Stimulated activated naive B cell treated with anti-CD40 and anti-IgM and Interleukin-4, amounts not matched to agents 10 μg/mL and 1 μg/mL and 100 μg/mL, for 72 hours (primary cell): ENCODE results near the gene MOB2.

Experiments used
- ATAC-seq, 2 donors: fragments of 150-1000 bp; cut with Tn5 transposase; replicated peaks; 2 replicates each; pipeline ENCODE4 v1.10.0; 2021; ENCODE audit warnings: moderate library complexity in 1 of 2
- DNase-seq: peaks from one replicate; pipeline ENCODE4 v3.0.0; 2021
- H3K27ac Mint-ChIP-seq: one replicate; pipeline ENCODE4 v1.8.0; 2022; ENCODE audit warnings: mild to moderate bottlenecking, mixed read lengths
- H3K27me3 Mint-ChIP-seq, 2 donors: one replicate each; pipeline ENCODE4 v1.8.0; 2022; ENCODE audit warnings: mixed read lengths in 2 of 2
- H3K36me3 Mint-ChIP-seq, 2 donors: one replicate each; pipeline ENCODE4 v1.8.0; 2022; ENCODE audit warnings: mixed read lengths in 2 of 2, mild to moderate bottlenecking in 1 of 2
- H3K4me1 Mint-ChIP-seq, 2 donors: one replicate each; pipeline ENCODE4 v1.8.0; 2022; ENCODE audit warnings: mixed read lengths in 2 of 2, mild to moderate bottlenecking in 1 of 2
- H3K4me3 Mint-ChIP-seq, 2 donors: one replicate each; pipeline ENCODE4 v1.8.0; 2022; ENCODE audit warnings: mild to moderate bottlenecking in 2 of 2, mixed read lengths in 2 of 2, moderate library complexity in 1 of 2
- H3K9me3 Mint-ChIP-seq, 2 donors: one replicate each; pipeline ENCODE4 v1.8.0; 2022; ENCODE audit warnings: mixed read lengths in 2 of 2, mild to moderate bottlenecking in 1 of 2

MOB2 gene

GRCh38 chr11:1493650-1494244, 7.2 kb upstream of the MOB2 start:
- H3K27ac Mint-ChIP-seq: no peak overlapping the region
- no peaks in the 10 kb centered on the region for H3K27me3 Mint-ChIP-seq
- no peak overlapping the region for H3K4me3 Mint-ChIP-seq
- H3K36me3 Mint-ChIP-seq: peaks cover 12 to 26% of the 10 kb centered on the region in 2 donors
- peaks cover 0 to 3% of the 10 kb centered on the region in 2 donors for H3K9me3 Mint-ChIP-seq
- peaks cover 46 to 66% of the 10 kb centered on the region in 2 donors for H3K4me1 Mint-ChIP-seq
- ATAC-seq: no peak
- no peak for DNase-seq

GRCh38 chr11:1491379-1491778, 4.8 kb upstream of the MOB2 start:
- no peak for DNase-seq
- Mint-ChIP-seq H3K27ac (no peak overlapping the region), H3K36me3 (peaks cover 6 to 7% of the 10 kb centered on the region in 2 donors), H3K9me3 (peaks cover 0 to 3% of the 10 kb centered on the region in 2 donors), H3K4me3 (no peak overlapping the region), H3K4me1 (peaks cover 36 to 62% of the 10 kb centered on the region in 2 donors), H3K27me3 (no peaks in the 10 kb centered on the region)
- no peak for ATAC-seq

GRCh38 chr11:1490651-1491050, 4.1 kb upstream of the MOB2 start:
- Mint-ChIP-seq H3K9me3 (peaks cover 0 to 1% of the 10 kb centered on the region in 2 donors), H3K4me3 (no peak overlapping the region), H3K27me3 (no peaks in the 10 kb centered on the region), H3K27ac (no peak overlapping the region), H3K36me3 (peaks cover 0 to 3% of the 10 kb centered on the region in 2 donors), H3K4me1 (peaks cover 34 to 63% of the 10 kb centered on the region in 2 donors)
- DNase-seq (no peak), ATAC-seq (no peak)

- no peak overlapping the region for H3K27ac Mint-ChIP-seq
Observed at GRCh38 chr11:1488575-1489180, 2.1 kb upstream of the MOB2 start.

GRCh38 chr11:1487851-1488574, 1.4 kb upstream of the MOB2 start:
- Mint-ChIP-seq H3K27me3 (no peaks in the 10 kb centered on the region), H3K36me3 (peaks cover 0 to 4% of the 10 kb centered on the region in 2 donors), H3K9me3 (no peaks in the 10 kb centered on the region), H3K4me1 (peaks cover 35 to 65% of the 10 kb centered on the region in 2 donors), H3K4me3 (no peak overlapping the region), H3K27ac (no peak overlapping the region)
- ATAC-seq (no peak), DNase-seq (no peak)

More at GRCh38 chr11:1488575-1489180, 2.1 kb upstream of the MOB2 start:
- DNase-seq (no peak), ATAC-seq (no peak)
- H3K9me3 Mint-ChIP-seq: peaks cover 0 to under 1% of the 10 kb centered on the region in 2 donors
- no peaks in the 10 kb centered on the region for H3K27me3 Mint-ChIP-seq
- peaks cover 1 to 4% of the 10 kb centered on the region in 2 donors for H3K36me3 Mint-ChIP-seq
- no peak overlapping the region for H3K4me3 Mint-ChIP-seq
- H3K4me1 Mint-ChIP-seq: peaks cover 34 to 65% of the 10 kb centered on the region in 2 donors

- H3K27me3 Mint-ChIP-seq: no peaks in the 10 kb centered on the region
- H3K4me3 Mint-ChIP-seq: no peak overlapping the region
- DNase-seq: no peak
- no peaks in the 10 kb centered on the region for H3K9me3 Mint-ChIP-seq
- H3K4me1 Mint-ChIP-seq: peaks cover 28 to 59% of the 10 kb centered on the region in 2 donors
- H3K27ac Mint-ChIP-seq: peak overlapping the region; percentile 65
- H3K36me3 Mint-ChIP-seq: peaks cover 3 to 4% of the 10 kb centered on the region in 2 donors
- ATAC-seq: peak; percentile 51 to 75
Observed at GRCh38 chr11:1487091-1487850, 692 bp upstream of the MOB2 start.

GRCh38 chr11:1485504-1485885, 1.1 kb downstream of the MOB2 start:
- no peak for ATAC-seq
- H3K27ac Mint-ChIP-seq: peak overlapping the region; percentile 62
- H3K9me3 Mint-ChIP-seq: no peaks in the 10 kb centered on the region
- H3K4me3 Mint-ChIP-seq: no peak overlapping the region
- peaks cover 28 to 58% of the 10 kb centered on the region in 2 donors for H3K4me1 Mint-ChIP-seq
- H3K27me3 Mint-ChIP-seq: no peaks in the 10 kb centered on the region
- peaks cover 3 to 4% of the 10 kb centered on the region in 2 donors for H3K36me3 Mint-ChIP-seq
- DNase-seq: no peak

GRCh38 chr11:1484695-1485503, 1.7 kb downstream of the MOB2 start:
- peaks cover 28 to 57% of the 10 kb centered on the region in 2 donors for H3K4me1 Mint-ChIP-seq
- H3K27ac Mint-ChIP-seq: peak overlapping the region; percentile 80
- H3K36me3 Mint-ChIP-seq: peaks cover 3 to 8% of the 10 kb centered on the region in 2 donors
- no peaks in the 10 kb centered on the region for H3K9me3 Mint-ChIP-seq
- DNase-seq: no peak
- H3K4me3 Mint-ChIP-seq: no peak overlapping the region
- no peak for ATAC-seq
- no peaks in the 10 kb centered on the region for H3K27me3 Mint-ChIP-seq

- peaks cover 4 to 10% of the 10 kb centered on the region in 2 donors for H3K36me3 Mint-ChIP-seq
- H3K4me3 Mint-ChIP-seq: no peak overlapping the region
- DNase-seq (no peak), ATAC-seq (no peak)
- no peaks in the 10 kb centered on the region for H3K9me3 Mint-ChIP-seq
- H3K27me3 Mint-ChIP-seq: no peaks in the 10 kb centered on the region
- H3K4me1 Mint-ChIP-seq: peaks cover 26 to 50% of the 10 kb centered on the region in 2 donors
- no peak overlapping the region for H3K27ac Mint-ChIP-seq
Observed at GRCh38 chr11:1484061-1484671, 2.4 kb downstream of the MOB2 start.

GRCh38 chr11:1483445-1483961, 3.1 kb downstream of the MOB2 start:
- no peak overlapping the region for H3K27ac Mint-ChIP-seq
- H3K9me3 Mint-ChIP-seq: no peaks in the 10 kb centered on the region
- DNase-seq (no peak), ATAC-seq (no peak)
- no peak overlapping the region for H3K4me3 Mint-ChIP-seq
- H3K36me3 Mint-ChIP-seq: peaks cover 10 to 16% of the 10 kb centered on the region in 2 donors
- H3K27me3 Mint-ChIP-seq: no peaks in the 10 kb centered on the region
- H3K4me1 Mint-ChIP-seq: peaks cover 26 to 44% of the 10 kb centered on the region in 2 donors

- no peaks in the 10 kb centered on the region for H3K9me3 Mint-ChIP-seq
- no peaks in the 10 kb centered on the region for H3K27me3 Mint-ChIP-seq
- no peak overlapping the region for H3K4me3 Mint-ChIP-seq
- DNase-seq (no peak), ATAC-seq (no peak)
- peak overlapping the region; percentile 56 for H3K27ac Mint-ChIP-seq
- peaks cover 10 to 18% of the 10 kb centered on the region in 2 donors for H3K36me3 Mint-ChIP-seq
- H3K4me1 Mint-ChIP-seq: peaks cover 21 to 37% of the 10 kb centered on the region in 2 donors
Observed at GRCh38 chr11:1482581-1483444, 3.8 kb downstream of the MOB2 start.

GRCh38 chr11:1481861-1482441, 4.6 kb downstream of the MOB2 start:
- ATAC-seq (no peak), DNase-seq (no peak)
- H3K27ac Mint-ChIP-seq: no peak overlapping the region
- peaks cover 10 to 24% of the 10 kb centered on the region in 2 donors for H3K36me3 Mint-ChIP-seq
- peaks cover 16 to 30% of the 10 kb centered on the region in 2 donors for H3K4me1 Mint-ChIP-seq
- no peaks in the 10 kb centered on the region for H3K27me3 Mint-ChIP-seq
- no peaks in the 10 kb centered on the region for H3K9me3 Mint-ChIP-seq
- no peak overlapping the region for H3K4me3 Mint-ChIP-seq
